T-helper 17 cell (primary cell): ENCODE data around the gene OSBPL1A. TPM values are rescaled to one million over a fixed set of nuclear protein-coding genes. Genes with fewer than 3 reads are reported as not detected.
A peak's percentile ranks its signal among the peaks of the same experiment; 100 is the strongest.

Source experiments
- ATAC-seq: fragments of 150-1000 bp; cut with Tn5 transposase; 2 replicates; pipeline ENCODE4 v1.10.0; 2021; ENCODE audit warnings: mild to moderate bottlenecking, moderate library complexity
- DNase-seq, 3 donors: peaks; one replicate each; pipeline versions ENCODE4 v3.0.0 to v3.0.0-alpha.2; 2020 to 2021
- H3K9me3 ChIP-seq: one replicate; pipeline ENCODE4 v1.7.0; 2013; ENCODE audit warnings: low read length, mild to moderate bottlenecking; ENCODE audit not compliant: control insufficient read depth, poor library complexity, severe bottlenecking
- H3K27ac Mint-ChIP-seq: one replicate; pipeline ENCODE4 v1.8.0; 2022; ENCODE audit warnings: mild to moderate bottlenecking, moderate library complexity, mixed read lengths
- H3K27me3 Mint-ChIP-seq: one replicate; pipeline ENCODE4 v1.8.0; 2022; ENCODE audit warnings: mixed read lengths
- H3K36me3 Mint-ChIP-seq: one replicate; pipeline ENCODE4 v1.8.0; 2022; ENCODE audit warnings: low read depth, mixed read lengths
- H3K4me1 Mint-ChIP-seq: one replicate; pipeline ENCODE4 v1.8.0; 2022; ENCODE audit warnings: mild to moderate bottlenecking, mixed read lengths
- H3K4me3 Mint-ChIP-seq: one replicate; pipeline ENCODE4 v1.8.0; 2022; ENCODE audit warnings: mild to moderate bottlenecking, moderate library complexity, mixed read lengths
- total RNA-seq, 4 donors: library from RNA in 2 of 4; stranded (reverse) in 2 of 4; gene quantifications; one replicate each; pipeline ENCODE4 v1.2.3 and lab custom pipeline; 2022 to 2026

OSBPL1A gene
- total RNA-seq, 2 donors from 2014 or later: 6.8 to 7.1 TPM

DNA sequence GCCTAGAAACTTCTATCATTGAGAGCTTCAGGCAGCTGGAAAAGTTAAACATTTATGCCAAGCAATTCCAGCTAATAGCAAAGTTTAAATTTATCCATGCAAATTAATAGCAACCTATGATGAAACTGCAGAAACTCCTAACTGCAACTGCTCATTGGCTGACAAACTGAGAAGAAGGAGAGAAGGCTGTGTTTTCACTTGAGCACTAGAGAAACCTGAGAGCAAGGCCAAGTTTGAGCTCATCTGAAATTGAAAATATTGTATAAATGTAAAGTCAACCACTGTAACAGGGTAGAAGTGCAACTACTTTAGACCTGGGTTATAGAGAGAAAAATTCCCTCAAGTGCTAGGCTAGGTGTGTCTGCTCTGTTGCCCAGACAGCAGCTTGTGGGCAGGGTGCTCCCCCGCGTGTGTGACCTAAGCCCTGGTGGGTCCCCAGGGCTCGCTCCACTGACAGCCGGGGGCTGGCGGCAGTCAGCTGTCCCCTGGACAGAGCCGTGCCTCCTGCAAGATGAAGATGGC lies 208.6 kb downstream of the OSBPL1A start:
- H3K4me3 Mint-ChIP-seq: no peak overlapping the region
- no peak for ATAC-seq
- H3K4me1 Mint-ChIP-seq: peaks cover 4% of the 10 kb centered on the region
- no peaks in the 10 kb centered on the region for H3K9me3 ChIP-seq
- DNase-seq: no peak
- no peak overlapping the region for H3K27ac Mint-ChIP-seq
- peaks cover 7% of the 10 kb centered on the region for H3K36me3 Mint-ChIP-seq
- H3K27me3 Mint-ChIP-seq: peaks cover 17% of the 10 kb centered on the region

DNA sequence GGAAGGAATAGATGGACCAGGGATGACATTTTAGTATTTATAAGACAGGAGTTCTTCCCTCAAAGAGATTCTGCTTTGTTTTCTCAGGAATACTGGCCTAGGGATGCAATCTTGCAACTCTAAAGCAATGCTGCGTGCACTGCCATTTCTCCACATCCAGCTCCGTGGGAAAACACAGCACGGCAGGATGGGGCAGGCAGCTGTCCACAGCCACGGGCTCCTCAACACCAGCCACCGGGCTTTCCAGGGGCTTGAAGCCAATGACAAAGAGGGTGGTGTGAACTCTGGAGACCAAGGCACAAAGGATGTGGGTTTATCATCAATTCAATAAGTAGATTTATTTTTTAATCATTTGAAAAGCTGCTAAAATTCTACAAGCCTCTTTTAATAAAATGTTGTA lies 209.5 kb downstream of the OSBPL1A start:
- peaks cover 11% of the 10 kb centered on the region for H3K27me3 Mint-ChIP-seq
- peak overlapping the region; percentile 27 for H3K27ac Mint-ChIP-seq
- DNase-seq (no peak), ATAC-seq (no peak)
- H3K36me3 Mint-ChIP-seq: peaks cover 7% of the 10 kb centered on the region
- no peaks in the 10 kb centered on the region for H3K9me3 ChIP-seq
- no peak overlapping the region for H3K4me3 Mint-ChIP-seq
- peaks cover 4% of the 10 kb centered on the region for H3K4me1 Mint-ChIP-seq

DNA sequence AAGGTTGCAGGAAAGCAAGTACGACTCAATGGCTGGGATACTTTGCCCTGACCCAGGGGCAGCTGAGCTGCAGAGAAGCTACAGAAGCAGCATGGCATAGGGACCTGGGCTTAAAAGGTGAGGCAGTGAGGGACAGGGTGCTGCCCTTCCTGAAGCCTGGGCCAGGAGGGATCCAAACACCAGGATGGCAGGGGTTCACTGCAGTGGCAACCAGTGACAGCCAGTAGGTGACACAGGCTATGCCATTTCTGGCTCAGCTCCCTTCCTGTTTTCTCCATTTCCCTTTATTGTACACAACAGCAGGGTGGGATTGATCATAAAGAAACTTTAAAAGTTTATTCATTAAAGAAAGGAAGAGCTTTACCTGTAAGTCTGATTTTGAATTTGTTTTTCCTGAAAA lies 209.9 kb downstream of the OSBPL1A start:
- H3K27ac Mint-ChIP-seq: peak overlapping the region; percentile 27
- H3K4me1 Mint-ChIP-seq: peaks cover 4% of the 10 kb centered on the region
- peaks cover 7% of the 10 kb centered on the region for H3K36me3 Mint-ChIP-seq
- DNase-seq (no peak), ATAC-seq (no peak)
- H3K9me3 ChIP-seq: no peaks in the 10 kb centered on the region
- peaks cover 9% of the 10 kb centered on the region for H3K27me3 Mint-ChIP-seq
- no peak overlapping the region for H3K4me3 Mint-ChIP-seq

DNA sequence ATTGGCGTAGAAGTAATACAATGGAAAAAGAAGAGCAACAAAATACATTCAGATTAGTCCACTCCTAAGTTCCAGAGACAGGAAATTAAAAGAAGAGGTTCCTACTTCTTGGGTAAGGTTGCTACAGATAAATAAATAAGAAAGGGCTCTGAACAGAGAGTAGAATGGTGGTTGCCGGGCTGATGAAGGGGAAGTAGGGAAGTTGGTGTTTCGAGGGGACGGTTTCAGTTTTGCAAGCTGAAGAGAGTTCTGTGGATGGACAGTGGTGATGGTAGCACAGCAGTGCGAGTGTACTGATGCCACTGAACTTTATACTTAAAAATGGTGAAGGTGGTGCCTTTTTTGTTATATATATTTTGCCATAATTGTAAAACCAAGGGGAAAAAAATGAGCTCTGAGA lies 210.6 kb downstream of the OSBPL1A start:
- ATAC-seq: no peak
- peak overlapping the region; percentile 27 for H3K27ac Mint-ChIP-seq
- no peak for DNase-seq
- H3K27me3 Mint-ChIP-seq: peaks cover 2% of the 10 kb centered on the region
- H3K9me3 ChIP-seq: no peaks in the 10 kb centered on the region
- no peak overlapping the region for H3K4me3 Mint-ChIP-seq
- peaks cover 4% of the 10 kb centered on the region for H3K4me1 Mint-ChIP-seq
- H3K36me3 Mint-ChIP-seq: peaks cover 5% of the 10 kb centered on the region

DNA sequence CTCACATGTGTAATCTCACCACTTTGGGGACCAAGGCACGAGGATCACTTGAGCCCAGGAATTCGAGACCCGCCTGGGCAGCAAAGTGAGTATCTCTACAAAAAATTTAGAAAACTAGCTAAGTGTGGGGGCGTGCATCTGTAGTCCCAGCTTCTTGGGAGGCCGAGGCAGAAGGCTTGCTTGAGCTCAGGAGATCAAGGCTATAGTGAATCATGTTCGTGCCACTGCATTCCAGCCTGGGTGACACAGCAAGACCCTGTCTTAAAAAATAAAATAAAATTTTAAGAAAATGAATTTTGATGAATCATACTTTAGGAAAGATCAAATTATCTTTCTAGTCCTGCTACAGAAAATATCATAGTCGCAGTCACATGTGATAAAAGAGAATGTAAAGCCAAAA lies 211.8 kb downstream of the OSBPL1A start:
- no peaks in the 10 kb centered on the region for H3K27me3 Mint-ChIP-seq

DNA sequence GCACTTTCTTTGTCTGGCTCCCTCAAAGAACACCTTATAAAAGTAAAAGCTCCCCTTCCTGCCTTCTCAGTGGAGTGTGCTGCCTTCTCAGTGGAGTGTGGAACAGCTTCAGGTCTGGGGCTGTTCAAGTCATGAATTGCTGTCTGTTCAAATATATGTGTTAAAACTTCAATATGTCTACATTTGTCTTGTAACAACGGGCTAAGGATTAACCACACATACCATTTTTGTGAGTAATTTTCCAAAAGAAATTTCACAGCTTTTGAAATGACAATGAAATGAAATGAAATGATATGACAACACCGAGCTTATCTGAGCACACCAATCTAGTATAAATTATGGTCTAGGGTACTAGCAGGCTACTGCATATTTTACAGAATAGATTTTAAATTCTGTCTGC lies 215.8 kb downstream of the OSBPL1A start:
- Mint-ChIP-seq H3K27ac (no peak overlapping the region), H3K4me1 (peaks cover 4% of the 10 kb centered on the region), H3K27me3 (no peaks in the 10 kb centered on the region), H3K36me3 (peaks cover 3% of the 10 kb centered on the region), H3K4me3 (no peak overlapping the region)
- DNase-seq (no peak), ATAC-seq (no peak)
- no peaks in the 10 kb centered on the region for H3K9me3 ChIP-seq

More for the DNA sequence above, 211.8 kb downstream of the OSBPL1A start:
- H3K4me3 Mint-ChIP-seq: no peak overlapping the region
- no peak for ATAC-seq
- peaks cover 5% of the 10 kb centered on the region for H3K36me3 Mint-ChIP-seq
- H3K27ac Mint-ChIP-seq: no peak overlapping the region
- DNase-seq: no peak
- H3K9me3 ChIP-seq: no peaks in the 10 kb centered on the region
- peaks cover 4% of the 10 kb centered on the region for H3K4me1 Mint-ChIP-seq

DNA sequence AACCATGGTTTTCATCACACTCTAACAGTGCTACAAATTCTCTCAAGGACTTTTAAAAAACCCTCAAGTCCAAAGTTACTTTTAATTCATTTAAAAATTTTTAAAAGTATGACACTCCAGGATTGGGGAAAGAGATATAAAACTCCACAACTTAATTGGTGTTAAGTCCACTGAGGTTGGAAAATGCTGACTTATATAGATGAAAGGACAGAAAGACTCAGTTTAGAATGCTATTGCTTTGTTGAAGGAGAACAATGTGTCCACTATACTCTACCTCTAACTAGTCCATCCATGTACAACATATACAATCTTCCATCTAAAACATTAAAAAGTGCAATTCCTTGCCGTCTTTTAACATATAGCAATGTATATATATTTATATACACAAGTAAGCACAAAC lies 217.6 kb downstream of the OSBPL1A start:
- peaks cover 3% of the 10 kb centered on the region for H3K36me3 Mint-ChIP-seq
- peaks cover 4% of the 10 kb centered on the region for H3K4me1 Mint-ChIP-seq
- H3K27ac Mint-ChIP-seq: no peak overlapping the region
- DNase-seq (no peak), ATAC-seq (no peak)
- H3K27me3 Mint-ChIP-seq: no peaks in the 10 kb centered on the region
- H3K9me3 ChIP-seq: no peaks in the 10 kb centered on the region
- H3K4me3 Mint-ChIP-seq: no peak overlapping the region

DNA sequence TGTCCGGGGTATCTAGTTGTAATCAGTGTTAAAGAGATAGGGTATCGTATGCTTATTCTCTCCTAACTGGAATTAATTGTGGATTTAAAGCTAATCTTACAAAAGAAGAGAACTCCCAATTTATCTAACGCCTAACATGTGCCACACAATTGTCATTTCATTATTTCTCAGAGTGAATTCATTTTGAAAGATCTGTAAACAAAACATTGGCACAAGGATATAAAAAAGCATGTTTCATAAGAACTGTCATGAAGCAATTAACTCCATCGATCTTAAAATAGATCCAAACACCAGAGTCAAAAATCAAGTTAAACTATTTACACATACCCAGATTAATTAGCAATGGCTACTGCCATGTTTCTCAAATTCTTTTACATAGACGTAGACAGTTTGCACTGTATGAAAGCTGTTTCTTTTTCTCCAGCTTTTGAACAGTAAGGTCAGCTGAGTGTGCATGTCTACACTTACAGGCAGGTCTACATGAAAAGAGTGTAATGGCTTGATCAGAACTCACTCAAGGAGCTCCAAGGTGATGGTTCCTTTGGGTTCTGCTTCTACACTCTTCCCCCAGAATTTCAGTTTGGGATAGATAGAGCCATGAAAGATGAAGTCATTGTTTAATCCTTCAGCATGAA lies 220.0 kb downstream of the OSBPL1A start:
- DNase-seq: no peak
- H3K36me3 Mint-ChIP-seq: peaks cover 5% of the 10 kb centered on the region
- no peaks in the 10 kb centered on the region for H3K27me3 Mint-ChIP-seq
- H3K4me3 Mint-ChIP-seq: no peak overlapping the region
- H3K27ac Mint-ChIP-seq: no peak overlapping the region
- H3K4me1 Mint-ChIP-seq: peaks cover 4% of the 10 kb centered on the region
- H3K9me3 ChIP-seq: no peaks in the 10 kb centered on the region
- ATAC-seq: no peak

DNA sequence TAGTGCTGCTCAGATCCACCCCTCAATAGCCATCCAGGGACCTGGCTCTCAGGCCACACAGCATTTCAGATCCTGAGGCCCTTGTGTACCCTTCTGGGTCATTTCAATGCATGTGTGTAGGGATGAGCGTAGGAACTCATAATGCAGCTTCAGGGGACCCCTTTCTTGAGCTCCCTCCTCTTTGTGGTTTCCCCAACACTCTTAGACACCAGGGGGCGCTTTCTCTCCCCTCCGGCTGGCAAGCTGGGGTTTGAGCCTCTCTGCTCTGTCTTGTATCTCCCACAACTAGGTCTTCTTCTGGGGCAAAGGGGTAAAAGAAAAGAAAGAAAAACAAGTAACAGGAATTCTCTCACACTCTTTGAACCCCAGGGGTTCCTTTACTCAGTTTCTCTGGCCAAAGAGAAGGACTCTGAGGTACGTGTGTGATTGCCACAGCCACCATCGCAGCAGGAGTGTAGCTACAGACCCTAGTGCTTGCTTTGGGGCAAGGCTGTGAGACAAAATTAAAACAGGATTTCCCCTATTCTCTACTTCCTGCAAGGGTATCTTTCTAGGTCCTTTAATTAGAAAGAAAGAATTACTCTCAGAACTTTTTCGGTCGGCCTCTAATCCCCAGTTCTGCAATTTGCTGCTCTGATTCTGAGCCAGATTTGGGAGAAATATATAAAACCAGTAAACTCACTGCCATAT lies 220.8 kb downstream of the OSBPL1A start:
- no peak overlapping the region for H3K4me3 Mint-ChIP-seq
- H3K27ac Mint-ChIP-seq: no peak overlapping the region
- ATAC-seq (peak; percentile 51), DNase-seq (peak in 1 of 3 donors; percentile 28)
- H3K27me3 Mint-ChIP-seq: no peaks in the 10 kb centered on the region
- no peaks in the 10 kb centered on the region for H3K9me3 ChIP-seq
- H3K4me1 Mint-ChIP-seq: peaks cover 4% of the 10 kb centered on the region
- peaks cover 5% of the 10 kb centered on the region for H3K36me3 Mint-ChIP-seq

DNA sequence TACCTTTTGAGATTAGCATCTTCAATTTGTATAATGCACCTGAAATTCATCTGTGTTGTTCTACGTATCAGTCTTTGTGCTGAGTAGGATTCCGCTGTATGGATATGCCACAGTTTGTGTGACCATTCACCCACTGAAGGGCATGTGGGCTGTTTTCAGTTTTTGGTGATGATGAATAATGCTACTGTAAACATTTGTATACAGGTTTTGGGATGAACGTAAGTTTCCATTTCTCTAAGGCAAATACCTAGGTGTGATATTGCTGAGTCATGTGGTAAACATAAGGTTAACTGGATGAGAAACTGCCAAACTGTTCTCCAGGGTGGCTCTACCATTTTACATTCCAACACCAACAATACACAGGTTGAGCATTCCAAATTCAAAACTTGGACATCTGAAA lies 223.6 kb downstream of the OSBPL1A start:
- no peak for ATAC-seq
- H3K9me3 ChIP-seq: no peaks in the 10 kb centered on the region
- no peak for DNase-seq
- Mint-ChIP-seq H3K36me3 (peaks cover 5% of the 10 kb centered on the region), H3K27me3 (no peaks in the 10 kb centered on the region), H3K27ac (no peak overlapping the region), H3K4me3 (no peak overlapping the region), H3K4me1 (peaks cover 4% of the 10 kb centered on the region)

DNA sequence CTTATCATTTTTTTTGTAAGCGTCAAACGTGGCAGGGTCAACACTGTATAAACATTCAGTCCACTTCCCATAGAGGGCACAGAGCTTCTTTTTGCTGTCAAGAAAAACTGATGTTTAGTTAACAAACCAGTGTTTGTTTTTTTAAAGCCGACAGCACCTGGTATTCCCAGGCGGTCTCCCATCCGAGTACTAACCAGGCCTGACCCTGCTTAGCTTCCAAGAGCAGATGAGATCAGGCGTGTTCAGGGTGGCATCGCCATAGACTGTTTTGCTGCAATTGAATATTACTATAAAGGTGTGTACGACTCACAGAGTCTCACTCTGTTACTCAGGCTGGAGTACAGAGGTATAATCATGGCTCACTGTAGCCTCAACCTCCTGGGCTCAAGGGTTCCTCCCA lies 227.3 kb downstream of the OSBPL1A start:
- Mint-ChIP-seq H3K27me3 (no peaks in the 10 kb centered on the region), H3K27ac (no peak overlapping the region), H3K4me1 (no peaks in the 10 kb centered on the region), H3K4me3 (no peak overlapping the region), H3K36me3 (peaks cover 5% of the 10 kb centered on the region)
- ATAC-seq (no peak), DNase-seq (no peak)
- no peaks in the 10 kb centered on the region for H3K9me3 ChIP-seq

DNA sequence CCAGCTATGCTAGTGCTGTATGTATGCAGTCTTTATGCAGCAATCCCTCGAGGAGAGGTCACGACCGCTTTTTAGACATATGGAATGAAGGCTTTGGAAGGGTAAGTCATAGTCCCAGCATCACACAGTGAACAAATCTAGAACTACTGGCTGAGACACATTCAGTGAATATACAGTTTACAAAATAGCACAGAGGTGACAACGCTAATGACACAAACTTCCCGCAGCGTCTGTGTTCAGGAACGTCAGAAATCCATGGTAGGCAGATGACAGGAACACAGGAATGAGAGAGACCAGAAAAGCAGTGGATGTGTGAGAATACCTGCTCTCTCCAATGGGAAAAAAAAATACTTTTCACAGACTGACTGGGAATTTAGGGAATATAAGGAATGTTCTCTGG lies 229.1 kb downstream of the OSBPL1A start:
- no peaks in the 10 kb centered on the region for H3K27me3 Mint-ChIP-seq
- no peak overlapping the region for H3K27ac Mint-ChIP-seq
- DNase-seq: no peak
- no peaks in the 10 kb centered on the region for H3K4me1 Mint-ChIP-seq
- H3K4me3 Mint-ChIP-seq: no peak overlapping the region
- peaks cover 2% of the 10 kb centered on the region for H3K36me3 Mint-ChIP-seq
- ATAC-seq: no peak
- H3K9me3 ChIP-seq: no peaks in the 10 kb centered on the region

DNA sequence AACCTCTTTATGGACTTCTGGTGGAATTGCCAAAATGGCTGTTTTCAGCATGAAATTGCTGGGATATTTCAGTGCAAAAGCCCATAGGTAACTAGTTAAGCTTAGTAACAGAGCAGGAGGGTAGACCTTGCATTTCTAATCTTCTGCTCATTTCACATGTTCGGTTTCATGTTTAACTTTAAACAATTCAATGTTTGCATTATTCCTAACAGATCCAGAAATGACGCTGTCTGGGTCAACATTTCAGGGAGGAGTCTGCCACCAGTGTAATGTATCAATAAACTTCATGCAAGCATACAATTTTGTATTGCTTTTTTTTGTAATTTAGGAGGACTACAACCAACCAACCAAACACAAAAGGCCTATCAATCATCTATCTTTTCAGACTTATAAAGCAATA lies 236.3 kb downstream of the OSBPL1A start:
- ATAC-seq: no peak
- H3K9me3 ChIP-seq: no peaks in the 10 kb centered on the region
- H3K4me3 Mint-ChIP-seq: no peak overlapping the region
- no peaks in the 10 kb centered on the region for H3K27me3 Mint-ChIP-seq
- peaks cover 3% of the 10 kb centered on the region for H3K36me3 Mint-ChIP-seq
- no peak for DNase-seq
- H3K4me1 Mint-ChIP-seq: no peaks in the 10 kb centered on the region
- H3K27ac Mint-ChIP-seq: no peak overlapping the region

DNA sequence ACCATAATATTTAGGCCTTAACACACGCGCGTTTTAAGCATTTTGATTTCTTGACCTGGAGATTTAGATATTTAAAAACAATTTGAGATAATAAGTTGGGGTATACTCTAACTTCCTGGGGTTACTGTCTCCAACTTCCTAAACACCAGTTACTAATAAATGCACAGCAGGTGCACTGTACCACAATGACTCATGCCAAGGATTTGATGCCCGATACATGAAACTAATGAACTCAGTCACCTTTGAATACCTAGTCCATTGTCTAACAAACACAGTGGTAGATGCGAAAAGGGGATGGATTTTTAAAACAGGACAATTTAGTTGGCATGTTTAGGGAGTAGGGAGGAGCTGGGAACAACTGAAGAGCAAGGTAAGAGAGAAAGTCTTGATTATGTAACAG lies 237.5 kb downstream of the OSBPL1A start:
- H3K36me3 Mint-ChIP-seq: peaks cover 3% of the 10 kb centered on the region
- no peak for DNase-seq
- H3K4me3 Mint-ChIP-seq: no peak overlapping the region
- H3K9me3 ChIP-seq: no peaks in the 10 kb centered on the region
- no peak overlapping the region for H3K27ac Mint-ChIP-seq
- H3K4me1 Mint-ChIP-seq: no peaks in the 10 kb centered on the region
- no peak for ATAC-seq
- no peaks in the 10 kb centered on the region for H3K27me3 Mint-ChIP-seq
